Mesendoderm (in vitro differentiated cells): ENCODE measurements around the gene NUP188.

ENCODE experiments used
- DNase-seq: peaks from one replicate; pipeline ENCODE4 v3.0.0; 2013
- H2AK5ac ChIP-seq: 2 replicates; pipeline ENCODE4 v1.6.1; 2013; ENCODE audit warnings: low read length, inconsistent platforms
- H2BK120ac ChIP-seq: 2 replicates; pipeline ENCODE4 v1.6.1; 2013; ENCODE audit warnings: low read depth, mild to moderate bottlenecking, low read length, moderate library complexity, mixed read lengths
- H2BK15ac ChIP-seq: replicated peaks from 2 replicates; pipeline ENCODE4 v1.6.1; 2013; ENCODE audit warnings: low read depth, mild to moderate bottlenecking, moderate library complexity
- H2BK5ac ChIP-seq: 2 replicates; pipeline ENCODE4 v1.6.1; 2013; ENCODE audit warnings: low read length, inconsistent platforms
- H3K18ac ChIP-seq: 2 replicates; pipeline ENCODE4 v1.6.1; 2013; ENCODE audit warnings: mild to moderate bottlenecking, low read length, mixed read lengths
- H3K23ac ChIP-seq: one replicate; pipeline ENCODE4 v1.6.1; 2013; ENCODE audit warnings: low read length
- H3K27ac ChIP-seq: 2 replicates; pipeline ENCODE4 v1.5.1; 2013; ENCODE audit warnings: low read depth, mild to moderate bottlenecking, inconsistent platforms, low read length, moderate library complexity
- H3K27me3 ChIP-seq: 2 replicates; pipeline ENCODE4 v1.6.1; 2013; ENCODE audit warnings: low read length, control low read depth, mild to moderate bottlenecking, inconsistent platforms; ENCODE audit not compliant: insufficient read depth, poor library complexity
- H3K36me3 ChIP-seq: 2 replicates; pipeline ENCODE4 v1.6.1; 2013; ENCODE audit warnings: low read length, inconsistent platforms; ENCODE audit not compliant: control insufficient read depth, insufficient read depth
- H3K4ac ChIP-seq: one replicate; pipeline ENCODE4 v1.6.1; 2013; ENCODE audit warnings: low read depth, mild to moderate bottlenecking, low read length, moderate library complexity
- H3K4me1 ChIP-seq: 2 replicates; pipeline ENCODE4 v1.6.1; 2013; ENCODE audit warnings: low read depth, low read length, inconsistent platforms; ENCODE audit not compliant: control insufficient read depth
- H3K4me2 ChIP-seq: 2 replicates; pipeline ENCODE4 v1.6.1; 2013; ENCODE audit warnings: low read length
- H3K4me3 ChIP-seq: 2 replicates; pipeline ENCODE4 v1.5.1; 2013; ENCODE audit warnings: mild to moderate bottlenecking, low read length
- H3K56ac ChIP-seq: one replicate; pipeline ENCODE4 v1.6.1; 2013; ENCODE audit warnings: low read length
- H3K79me1 ChIP-seq: 2 replicates; pipeline ENCODE4 v1.6.1; 2013; ENCODE audit warnings: low read length, inconsistent platforms
- H3K79me2 ChIP-seq: 2 replicates; pipeline ENCODE4 v1.6.1; 2013; ENCODE audit warnings: mild to moderate bottlenecking, low read length; ENCODE audit not compliant: control insufficient read depth, insufficient read depth
- H3K9ac ChIP-seq: 2 replicates; pipeline ENCODE4 v1.6.1; 2013; ENCODE audit warnings: low read length, inconsistent platforms
- H4K5ac ChIP-seq: one replicate; pipeline ENCODE4 v1.6.1; 2013; ENCODE audit warnings: low read length
- H4K8ac ChIP-seq: one replicate; pipeline ENCODE4 v1.6.1; 2013; ENCODE audit warnings: low read depth, mild to moderate bottlenecking, control low read depth, low read length, moderate library complexity
- WGBS: extraction: QIAGEN DNeasy Blood & Tissue Kit; methylation state at CpG from one replicate; pipeline ENCODE4 v1.1.7; 2013; ENCODE audit warnings: low lambda C conversion rate, missing lambda C conversion rate; ENCODE audit not compliant: insufficient coverage; ENCODE audit errors: extremely low coverage; 5-methylcytosine and 5-hydroxymethylcytosine counted together

NUP188 gene

DNA sequence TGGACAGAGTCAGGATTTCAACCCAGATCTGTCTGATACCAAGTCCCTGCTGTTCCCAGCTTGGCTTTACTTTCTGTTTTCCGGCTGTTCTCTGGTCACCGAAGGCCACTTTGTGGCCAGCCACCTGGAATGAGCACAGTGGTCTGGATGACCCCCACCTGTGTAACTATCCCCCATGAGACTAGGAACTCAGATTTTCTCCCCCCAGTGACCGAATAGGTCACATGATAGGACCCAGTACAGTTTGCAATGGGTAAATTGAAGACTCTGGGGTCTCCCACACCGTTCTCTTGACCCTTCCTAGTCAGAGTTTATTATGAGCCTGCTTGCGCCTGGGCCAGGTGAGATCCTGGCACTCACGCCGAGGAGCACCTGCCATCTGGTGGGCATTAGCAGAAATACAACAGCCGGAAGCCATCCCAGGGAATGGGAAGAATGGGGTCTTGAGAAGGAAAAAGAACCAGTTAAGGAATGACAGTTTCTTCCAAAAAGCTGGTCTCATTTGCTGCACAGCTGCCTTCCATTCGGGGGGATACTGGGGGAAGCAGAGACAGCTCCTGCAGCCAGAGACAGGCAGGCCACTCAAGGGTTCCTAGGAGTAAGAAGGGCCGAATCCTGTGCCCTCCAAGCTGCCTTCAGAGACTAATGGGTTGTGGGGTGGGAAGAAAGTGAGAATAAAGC lies 19.6 kb upstream of the NUP188 start:
- no peaks in the 10 kb centered on the region for H3K27me3 ChIP-seq

DNA sequence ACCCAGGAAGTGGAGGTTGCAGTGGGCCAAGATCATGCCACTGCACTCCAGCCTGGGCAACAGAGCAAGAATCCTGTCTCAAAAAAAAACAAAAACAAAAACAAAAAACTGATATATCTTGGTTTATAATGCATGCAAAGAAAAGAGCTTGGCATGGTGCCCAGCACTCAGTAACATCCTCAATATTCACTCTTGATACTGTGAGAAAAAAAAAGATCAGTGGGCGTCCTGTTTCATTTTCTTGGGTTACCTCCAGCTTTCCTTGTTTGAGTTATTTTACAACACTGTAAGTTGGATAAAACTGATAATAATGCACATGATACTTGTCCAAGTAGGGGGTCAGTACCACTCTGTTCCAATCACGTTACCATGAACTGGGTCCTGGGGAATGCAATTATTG lies 18.9 kb upstream of the NUP188 start:
- DNase-seq = no peak
- no peak overlapping the region for H3K23ac ChIP-seq
- H3K4me1 ChIP-seq = no peaks in the 10 kb centered on the region
- no peaks in the 10 kb centered on the region for H3K79me1 ChIP-seq
- H3K79me2 ChIP-seq = no peaks in the 10 kb centered on the region
- H3K27ac ChIP-seq = no peak overlapping the region
- H4K5ac ChIP-seq = no peak overlapping the region
- H3K4ac ChIP-seq = no peak overlapping the region
- no peak overlapping the region for H2AK5ac ChIP-seq
- no peaks in the 10 kb centered on the region for H3K27me3 ChIP-seq
- H3K4me2 ChIP-seq = no peak overlapping the region
- H2BK15ac ChIP-seq = no peak overlapping the region
- H3K4me3 ChIP-seq = no peak overlapping the region
- H3K56ac ChIP-seq = no peak overlapping the region
- no peak overlapping the region for H2BK5ac ChIP-seq
- no peak overlapping the region for H4K8ac ChIP-seq
- no peak overlapping the region for H3K9ac ChIP-seq
- no peaks in the 10 kb centered on the region for H3K36me3 ChIP-seq
- no peak overlapping the region for H2BK120ac ChIP-seq
- no peak overlapping the region for H3K18ac ChIP-seq
- WGBS = no CpG with 5 or more reads among the region's 2 CpGs

More for the DNA sequence above, 19.6 kb upstream of the NUP188 start:
- Histone ChIP-seq H2BK15ac (no peak overlapping the region), H3K4me3 (no peak overlapping the region), H3K4ac (no peak overlapping the region), H4K8ac (no peak overlapping the region), H2AK5ac (no peak overlapping the region), H3K4me1 (no peaks in the 10 kb centered on the region), H3K79me2 (no peaks in the 10 kb centered on the region), H4K5ac (no peak overlapping the region), H2BK5ac (no peak overlapping the region), H3K36me3 (no peaks in the 10 kb centered on the region), H3K23ac (no peak overlapping the region), H3K79me1 (no peaks in the 10 kb centered on the region), H3K27ac (no peak overlapping the region), H2BK120ac (no peak overlapping the region), H3K18ac (no peak overlapping the region), H3K9ac (no peak overlapping the region), H3K56ac (peak overlapping the region; percentile 75), H3K4me2 (no peak overlapping the region)
- peak; percentile 80 for DNase-seq
- WGBS = no CpG with 5 or more reads among the region's 10 CpGs

DNA sequence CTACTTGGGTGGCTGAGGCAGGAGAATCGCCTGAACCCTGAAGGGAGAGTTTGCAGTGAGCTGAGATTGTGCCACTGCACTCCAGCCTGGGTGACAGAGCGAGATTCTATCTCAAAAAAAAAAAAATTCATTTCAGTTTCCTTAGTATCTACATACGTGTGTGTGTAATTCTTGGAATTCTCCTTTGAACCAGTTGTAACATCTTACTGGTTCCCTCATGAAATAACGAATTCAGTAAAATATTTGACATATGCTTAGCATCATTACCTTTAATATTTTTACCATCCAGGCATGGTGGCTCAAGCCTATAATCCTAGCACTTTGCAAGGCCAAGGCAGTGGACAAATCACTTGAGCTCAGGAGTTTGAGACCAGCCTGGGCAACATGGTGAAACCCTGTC lies 17.9 kb upstream of the NUP188 start:
- no CpG with 5 or more reads among the region's 4 CpGs for WGBS
- Histone ChIP-seq H2BK15ac (no peak overlapping the region), H3K18ac (no peak overlapping the region), H2BK120ac (no peak overlapping the region), H3K4ac (no peak overlapping the region), H2AK5ac (no peak overlapping the region), H3K79me1 (no peaks in the 10 kb centered on the region), H3K56ac (no peak overlapping the region), H3K4me3 (no peak overlapping the region), H3K23ac (no peak overlapping the region), H2BK5ac (no peak overlapping the region), H3K36me3 (no peaks in the 10 kb centered on the region), H3K4me2 (no peak overlapping the region), H3K79me2 (no peaks in the 10 kb centered on the region), H3K4me1 (no peaks in the 10 kb centered on the region), H3K9ac (no peak overlapping the region), H4K8ac (no peak overlapping the region), H3K27ac (no peak overlapping the region), H3K27me3 (no peaks in the 10 kb centered on the region), H4K5ac (no peak overlapping the region)
- DNase-seq = no peak

DNA sequence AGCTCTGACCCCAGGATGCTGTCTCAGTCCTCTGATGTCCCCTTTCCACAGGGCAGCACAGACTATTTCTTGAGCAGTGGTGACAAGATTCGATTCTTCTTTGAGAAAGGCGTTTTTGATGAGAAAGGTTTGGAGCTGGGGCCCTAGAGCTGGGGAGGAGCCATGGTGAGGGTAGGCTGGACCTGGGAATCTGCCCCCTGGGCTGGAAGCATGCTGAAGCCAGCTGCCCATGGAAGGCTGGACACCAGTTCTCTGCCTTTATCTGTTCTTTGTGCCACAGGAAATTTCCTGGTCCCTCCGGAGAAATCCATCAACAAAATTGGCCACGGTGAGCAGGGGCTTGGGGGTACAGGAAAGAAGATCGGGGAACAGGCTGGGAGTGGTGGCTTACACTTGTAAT lies 13.8 kb upstream of the NUP188 start:
- H3K4me1 ChIP-seq = no peaks in the 10 kb centered on the region
- no peak overlapping the region for H2BK15ac ChIP-seq
- H4K5ac ChIP-seq = no peak overlapping the region
- H2AK5ac ChIP-seq = no peak overlapping the region
- H3K18ac ChIP-seq = no peak overlapping the region
- H3K36me3 ChIP-seq = no peaks in the 10 kb centered on the region
- H3K27me3 ChIP-seq = no peaks in the 10 kb centered on the region
- WGBS = no CpG with 5 or more reads among the region's 5 CpGs
- no peak overlapping the region for H3K4ac ChIP-seq
- no peak for DNase-seq
- H3K9ac ChIP-seq = no peak overlapping the region
- H3K4me2 ChIP-seq = no peak overlapping the region
- H4K8ac ChIP-seq = no peak overlapping the region
- H2BK120ac ChIP-seq = no peak overlapping the region
- no peak overlapping the region for H3K27ac ChIP-seq
- no peaks in the 10 kb centered on the region for H3K79me1 ChIP-seq
- no peak overlapping the region for H2BK5ac ChIP-seq
- H3K4me3 ChIP-seq = no peak overlapping the region
- no peak overlapping the region for H3K23ac ChIP-seq
- H3K79me2 ChIP-seq = no peaks in the 10 kb centered on the region
- no peak overlapping the region for H3K56ac ChIP-seq

DNA sequence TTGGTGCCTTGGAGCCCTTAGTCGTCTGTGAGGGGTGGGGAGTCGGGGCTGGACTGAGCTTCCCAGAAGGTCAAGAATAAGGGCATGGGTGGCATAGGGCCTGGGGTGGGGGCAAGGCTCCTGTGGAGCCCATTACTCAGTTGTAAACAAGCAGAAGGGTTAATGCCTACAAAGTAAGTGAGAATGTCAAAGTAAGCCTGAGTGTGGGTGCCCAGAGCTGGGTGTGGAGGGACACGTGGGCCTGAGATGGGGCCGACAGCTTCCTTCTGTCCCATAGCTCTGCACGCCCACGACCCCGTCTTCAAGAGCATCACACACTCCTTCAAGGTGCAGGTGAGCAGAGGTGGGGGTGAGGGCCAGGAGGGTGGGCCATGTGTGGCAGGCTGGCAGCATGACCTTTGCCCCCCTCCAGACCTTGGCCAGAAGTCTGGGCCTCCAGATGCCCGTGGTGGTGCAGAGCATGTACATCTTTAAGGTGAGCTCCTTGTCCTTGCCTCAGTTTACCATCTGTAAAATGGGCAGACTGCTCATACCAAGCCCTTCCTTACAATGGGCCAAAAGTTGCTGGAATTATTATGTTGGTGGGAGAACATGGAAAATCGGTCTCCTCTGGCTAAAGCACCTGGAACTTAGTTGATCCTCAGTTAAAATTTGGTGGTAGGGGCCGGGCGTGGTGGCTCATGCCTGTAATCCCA lies 11.2 kb upstream of the NUP188 start:
- Histone ChIP-seq H3K9ac (no peak overlapping the region), H3K56ac (no peak overlapping the region), H3K18ac (no peak overlapping the region), H3K4me1 (no peaks in the 10 kb centered on the region), H3K4ac (no peak overlapping the region), H3K36me3 (no peaks in the 10 kb centered on the region), H4K8ac (no peak overlapping the region), H3K79me1 (no peaks in the 10 kb centered on the region), H3K4me3 (no peak overlapping the region), H2BK120ac (no peak overlapping the region), H2BK5ac (no peak overlapping the region), H4K5ac (no peak overlapping the region), H3K23ac (no peak overlapping the region), H3K27ac (no peak overlapping the region), H3K4me2 (no peak overlapping the region), H2AK5ac (no peak overlapping the region), H3K27me3 (no peaks in the 10 kb centered on the region), H2BK15ac (no peak overlapping the region), H3K79me2 (no peaks in the 10 kb centered on the region)
- WGBS = no CpG with 5 or more reads among the region's 11 CpGs
- DNase-seq = no peak
